Gastrocnemius medialis (tissue), 4 donors: Measurements from ENCODE around the gene NOTCH4.

Source experiments
- POLR2A ChIP-seq, 2 donors: fragments of 450-650 bp; IDR thresholded peaks; one replicate each; pipeline ENCODE4 v1.6.1; 2017; ENCODE audit warnings: antibody characterized with exemption in 2 of 2, mild to moderate bottlenecking in 2 of 2, moderate library complexity in 2 of 2
- TF ChIP-seq, protein P1 (sequence below), 5 experiments: fragments of 450-650 bp in 3 of 5; fragments of 200-600 bp in 2 of 5; sonication (generic) in 2 of 5; IDR thresholded peaks in 4 of 5; conservative IDR thresholded peaks in 1 of 5; 1 replicate in 4 of 5; 2 replicates in 1 of 5; pipeline ENCODE4 v1.5.1; 2016 to 2019; ENCODE audit warnings: antibody characterized with exemption in 5 of 5, mild to moderate bottlenecking in 3 of 5, moderate library complexity in 3 of 5

GRCh38 chr6:32158052-32158451 is 65.8 kb downstream of the NOTCH4 start:
- TF ChIP-seq POLR2A (IDR thresholded peaks at IDR 0.05) = no peak
- TF ChIP-seq, protein P1, sequence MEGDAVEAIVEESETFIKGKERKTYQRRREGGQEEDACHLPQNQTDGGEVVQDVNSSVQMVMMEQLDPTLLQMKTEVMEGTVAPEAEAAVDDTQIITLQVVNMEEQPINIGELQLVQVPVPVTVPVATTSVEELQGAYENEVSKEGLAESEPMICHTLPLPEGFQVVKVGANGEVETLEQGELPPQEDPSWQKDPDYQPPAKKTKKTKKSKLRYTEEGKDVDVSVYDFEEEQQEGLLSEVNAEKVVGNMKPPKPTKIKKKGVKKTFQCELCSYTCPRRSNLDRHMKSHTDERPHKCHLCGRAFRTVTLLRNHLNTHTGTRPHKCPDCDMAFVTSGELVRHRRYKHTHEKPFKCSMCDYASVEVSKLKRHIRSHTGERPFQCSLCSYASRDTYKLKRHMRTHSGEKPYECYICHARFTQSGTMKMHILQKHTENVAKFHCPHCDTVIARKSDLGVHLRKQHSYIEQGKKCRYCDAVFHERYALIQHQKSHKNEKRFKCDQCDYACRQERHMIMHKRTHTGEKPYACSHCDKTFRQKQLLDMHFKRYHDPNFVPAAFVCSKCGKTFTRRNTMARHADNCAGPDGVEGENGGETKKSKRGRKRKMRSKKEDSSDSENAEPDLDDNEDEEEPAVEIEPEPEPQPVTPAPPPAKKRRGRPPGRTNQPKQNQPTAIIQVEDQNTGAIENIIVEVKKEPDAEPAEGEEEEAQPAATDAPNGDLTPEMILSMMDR (IDR thresholded peaks at IDR 0.05 in 4 of 5, conservative IDR thresholded peaks at IDR 0.05 in 1 of 5) = no peak
